Body of pancreas (tissue), 4 donors: ENCODE measurements around the gene ARL6IP4.
A peak's percentile ranks its signal among the peaks of the same experiment; 100 is the strongest.

Source experiments
- POLR2A ChIP-seq, 3 donors: fragments of 450-650 bp; IDR thresholded peaks; one replicate each; pipeline ENCODE4 v1.6.1; 2016; ENCODE audit warnings: antibody characterized with exemption in 3 of 3, mild to moderate bottlenecking in 2 of 3
- TF ChIP-seq, protein P1 (sequence below), 7 experiments: fragments of 450-650 bp in 4 of 7; fragments of 200-600 bp in 3 of 7; sonication (generic) in 3 of 7; IDR thresholded peaks; one replicate each; pipeline ENCODE4 v1.5.1; 2016 to 2019; ENCODE audit warnings: antibody characterized with exemption in 7 of 7

DNA sequence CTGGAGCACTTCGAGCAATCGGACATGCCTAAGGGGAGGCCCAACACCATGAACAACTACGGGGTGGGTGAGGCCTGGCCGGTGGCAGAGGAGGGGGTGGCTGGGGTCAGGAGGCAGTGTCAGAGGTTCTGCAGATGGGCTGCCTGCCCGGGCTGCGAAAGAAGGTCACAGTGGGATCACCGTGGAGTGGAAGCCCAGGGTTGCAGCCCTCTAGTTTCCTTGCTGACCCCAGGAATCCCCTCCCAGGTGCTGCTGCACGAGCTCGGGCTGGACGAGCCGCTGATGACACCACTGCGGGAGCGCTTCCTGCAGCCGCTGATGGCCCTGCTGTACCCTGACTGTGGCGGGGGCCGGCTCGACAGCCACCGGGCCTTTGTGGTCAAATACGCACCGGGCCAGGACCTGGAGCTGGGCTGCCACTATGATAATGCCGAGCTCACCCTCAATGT is 1.9 kb upstream of the ARL6IP4 start:
- TF ChIP-seq, protein P1, sequence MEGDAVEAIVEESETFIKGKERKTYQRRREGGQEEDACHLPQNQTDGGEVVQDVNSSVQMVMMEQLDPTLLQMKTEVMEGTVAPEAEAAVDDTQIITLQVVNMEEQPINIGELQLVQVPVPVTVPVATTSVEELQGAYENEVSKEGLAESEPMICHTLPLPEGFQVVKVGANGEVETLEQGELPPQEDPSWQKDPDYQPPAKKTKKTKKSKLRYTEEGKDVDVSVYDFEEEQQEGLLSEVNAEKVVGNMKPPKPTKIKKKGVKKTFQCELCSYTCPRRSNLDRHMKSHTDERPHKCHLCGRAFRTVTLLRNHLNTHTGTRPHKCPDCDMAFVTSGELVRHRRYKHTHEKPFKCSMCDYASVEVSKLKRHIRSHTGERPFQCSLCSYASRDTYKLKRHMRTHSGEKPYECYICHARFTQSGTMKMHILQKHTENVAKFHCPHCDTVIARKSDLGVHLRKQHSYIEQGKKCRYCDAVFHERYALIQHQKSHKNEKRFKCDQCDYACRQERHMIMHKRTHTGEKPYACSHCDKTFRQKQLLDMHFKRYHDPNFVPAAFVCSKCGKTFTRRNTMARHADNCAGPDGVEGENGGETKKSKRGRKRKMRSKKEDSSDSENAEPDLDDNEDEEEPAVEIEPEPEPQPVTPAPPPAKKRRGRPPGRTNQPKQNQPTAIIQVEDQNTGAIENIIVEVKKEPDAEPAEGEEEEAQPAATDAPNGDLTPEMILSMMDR (IDR thresholded peaks at IDR 0.05) = no peak
- peak in 1 of 3 donors; percentile 5 for TF ChIP-seq POLR2A (IDR thresholded peaks at IDR 0.05)
